ENCODE results near the gene PAX3. TPM values are rescaled to one million over a fixed set of nuclear protein-coding genes. Genes with fewer than 3 reads are reported as not detected.

Gene PAX3
- total RNA-seq, 2 donors from 2014 or later, result not detected

- Histone ChIP-seq H3K27ac (no peak overlapping the region), H3K4me3 (no peak overlapping the region), H3K4me1 (ENCODE audit: control insufficient read depth in 1 of 2, low read depth in 2 of 2) (no peaks in the 10 kb centered on the region), H3K9me3 (no peaks in the 10 kb centered on the region), H3K36me3 (no peaks in the 10 kb centered on the region), H3K27me3 (replicated peaks; ENCODE audit: insufficient read depth) (no peaks in the 10 kb centered on the region)
- TF ChIP-seq, protein P1, sequence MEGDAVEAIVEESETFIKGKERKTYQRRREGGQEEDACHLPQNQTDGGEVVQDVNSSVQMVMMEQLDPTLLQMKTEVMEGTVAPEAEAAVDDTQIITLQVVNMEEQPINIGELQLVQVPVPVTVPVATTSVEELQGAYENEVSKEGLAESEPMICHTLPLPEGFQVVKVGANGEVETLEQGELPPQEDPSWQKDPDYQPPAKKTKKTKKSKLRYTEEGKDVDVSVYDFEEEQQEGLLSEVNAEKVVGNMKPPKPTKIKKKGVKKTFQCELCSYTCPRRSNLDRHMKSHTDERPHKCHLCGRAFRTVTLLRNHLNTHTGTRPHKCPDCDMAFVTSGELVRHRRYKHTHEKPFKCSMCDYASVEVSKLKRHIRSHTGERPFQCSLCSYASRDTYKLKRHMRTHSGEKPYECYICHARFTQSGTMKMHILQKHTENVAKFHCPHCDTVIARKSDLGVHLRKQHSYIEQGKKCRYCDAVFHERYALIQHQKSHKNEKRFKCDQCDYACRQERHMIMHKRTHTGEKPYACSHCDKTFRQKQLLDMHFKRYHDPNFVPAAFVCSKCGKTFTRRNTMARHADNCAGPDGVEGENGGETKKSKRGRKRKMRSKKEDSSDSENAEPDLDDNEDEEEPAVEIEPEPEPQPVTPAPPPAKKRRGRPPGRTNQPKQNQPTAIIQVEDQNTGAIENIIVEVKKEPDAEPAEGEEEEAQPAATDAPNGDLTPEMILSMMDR (IDR thresholded peaks at IDR 0.05), result no peak
- ATAC-seq (ENCODE audit: insufficient number of reproducible peaks, low FRiP score, low read depth) (no peak), DNase-seq (ENCODE audit: low spot score) (no peak)
Observed at GRCh38 chr2:222272446-222273015, 26.3 kb downstream of the PAX3 start.

GRCh38 chr2:222271854-222272253, 26.9 kb downstream of the PAX3 start:
- no peak for DNase-seq (ENCODE audit: low spot score)
- no peaks in the 10 kb centered on the region for H3K9me3 ChIP-seq
- no peaks in the 10 kb centered on the region for H3K4me1 ChIP-seq (ENCODE audit: control insufficient read depth in 1 of 2, low read depth in 2 of 2)
- no peak for ATAC-seq (ENCODE audit: insufficient number of reproducible peaks, low FRiP score, low read depth)
- TF ChIP-seq, protein P1 (IDR thresholded peaks at IDR 0.05), result no peak
- H3K36me3 ChIP-seq, result no peaks in the 10 kb centered on the region
- H3K4me3 ChIP-seq, result no peak overlapping the region
- H3K27me3 ChIP-seq (replicated peaks; ENCODE audit: insufficient read depth), result no peaks in the 10 kb centered on the region
- H3K27ac ChIP-seq, result no peak overlapping the region

DNA sequence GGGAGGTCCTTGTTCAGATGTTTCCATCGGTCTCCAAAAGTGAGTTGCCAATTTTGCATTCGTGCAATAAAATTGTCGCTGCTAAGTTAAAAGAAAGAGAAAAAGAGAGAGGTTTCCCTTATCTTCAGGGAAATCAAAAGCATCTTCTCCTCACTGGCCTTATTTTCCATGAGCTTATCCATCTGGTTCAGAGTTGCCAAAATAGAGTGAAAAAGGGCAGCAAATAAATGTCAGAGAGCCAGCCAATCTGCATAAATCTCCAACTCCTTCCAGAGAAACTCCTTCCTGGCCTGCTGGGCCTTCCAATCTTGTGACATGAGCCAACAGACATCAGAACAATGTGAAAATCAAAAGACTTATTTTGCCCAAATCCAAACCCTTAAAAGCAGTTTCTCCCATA, 28.4 kb downstream of the PAX3 start:
- DNase-seq (ENCODE audit: low spot score) (no peak), ATAC-seq (ENCODE audit: insufficient number of reproducible peaks, low FRiP score, low read depth) (no peak)
- H3K27ac ChIP-seq, result no peak overlapping the region
- no peaks in the 10 kb centered on the region for H3K27me3 ChIP-seq (replicated peaks; ENCODE audit: insufficient read depth)
- no peak overlapping the region for H3K4me3 ChIP-seq
- H3K4me1 ChIP-seq (ENCODE audit: control insufficient read depth in 1 of 2, low read depth in 2 of 2), result no peaks in the 10 kb centered on the region
- TF ChIP-seq, protein P1 (IDR thresholded peaks at IDR 0.05), result no peak
- no peaks in the 10 kb centered on the region for H3K9me3 ChIP-seq
- no peaks in the 10 kb centered on the region for H3K36me3 ChIP-seq

- Histone ChIP-seq H3K9me3 (no peaks in the 10 kb centered on the region), H3K4me3 (no peak overlapping the region), H3K36me3 (no peaks in the 10 kb centered on the region), H3K27me3 (replicated peaks; ENCODE audit: insufficient read depth) (no peaks in the 10 kb centered on the region), H3K27ac (no peak overlapping the region), H3K4me1 (ENCODE audit: control insufficient read depth in 1 of 2, low read depth in 2 of 2) (no peaks in the 10 kb centered on the region)
- ATAC-seq (ENCODE audit: insufficient number of reproducible peaks, low FRiP score, low read depth), result no peak
- DNase-seq (ENCODE audit: low spot score), result no peak
- TF ChIP-seq, protein P1 (IDR thresholded peaks at IDR 0.05), result no peak
Observed at GRCh38 chr2:222269132-222269531, 29.7 kb downstream of the PAX3 start.

DNA sequence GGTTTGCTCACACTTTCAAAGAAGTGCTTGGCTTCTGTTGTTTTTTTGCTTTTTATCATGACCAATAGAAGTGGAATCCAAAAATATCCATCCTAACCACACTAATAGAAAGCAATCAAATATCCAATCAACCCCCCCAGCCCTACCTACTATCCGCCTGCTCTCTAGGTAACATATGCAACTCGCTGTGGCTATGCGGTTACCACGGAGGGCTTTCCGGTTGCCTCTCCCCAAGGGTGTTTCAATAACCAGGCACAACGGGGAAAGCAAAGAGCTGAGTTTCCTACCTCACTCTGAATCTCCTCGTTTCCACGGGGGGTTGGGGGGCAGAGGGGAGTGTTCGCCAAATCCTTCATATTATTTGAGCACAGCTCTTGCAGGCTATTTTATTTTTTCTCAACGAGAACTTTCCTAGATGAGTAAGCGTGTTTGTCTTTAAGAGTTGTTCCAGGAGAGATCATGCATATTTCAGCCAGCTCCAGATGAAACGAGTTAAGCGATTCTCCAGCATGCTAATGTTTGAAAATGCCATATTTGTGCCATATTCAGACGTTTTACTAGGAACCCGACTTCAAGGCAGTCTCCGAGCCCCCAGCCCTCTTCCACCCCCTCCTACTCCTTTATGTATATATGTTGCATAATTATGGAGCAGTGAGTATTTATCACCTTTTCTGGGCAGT, 30.3 kb downstream of the PAX3 start:
- TF ChIP-seq, protein P1 (IDR thresholded peaks at IDR 0.05), result no peak

More for the DNA sequence above, 30.3 kb downstream of the PAX3 start:
- DNase-seq (ENCODE audit: low spot score) (no peak), ATAC-seq (ENCODE audit: insufficient number of reproducible peaks, low FRiP score, low read depth) (no peak)
- Histone ChIP-seq H3K27ac (no peak overlapping the region), H3K27me3 (replicated peaks; ENCODE audit: insufficient read depth) (no peaks in the 10 kb centered on the region), H3K4me3 (no peak overlapping the region), H3K36me3 (no peaks in the 10 kb centered on the region), H3K4me1 (ENCODE audit: control insufficient read depth in 1 of 2, low read depth in 2 of 2) (no peaks in the 10 kb centered on the region), H3K9me3 (no peaks in the 10 kb centered on the region)

All from thoracic aorta (tissue), 2 donors.